H1 (cell line): Measurements from ENCODE around the gene PLAC1. TPM values are rescaled to one million over a fixed set of nuclear protein-coding genes. Genes with fewer than 3 reads are reported as not detected.

Experiments used
- CTCF ChIA-PET: fragments of 300-600 bp; sonication (Branson Sonifier 250); formaldehyde crosslinking; loops from one replicate; lab custom pipeline; 2021; ENCODE audit not compliant: partially characterized antibody; lab: Charles Lee
- POLR2A ChIA-PET: fragments of 300-600 bp; sonication (Branson Sonifier 250); formaldehyde crosslinking; loops from one replicate; lab custom pipeline; 2021; ENCODE audit warnings: inconsistent platforms; ENCODE audit not compliant: partially characterized antibody; lab: Charles Lee
- DNase-seq, 2 experiments: peaks; one replicate each; pipeline versions ENCODE4 v3.0.0 to v3.0.0-alpha.2; 2010 to 2022; ENCODE audit warnings: low spot score in 2 of 2, low read depth in 1 of 2, mixed read lengths in 1 of 2
- FAIRE-seq: peaks from 2 replicates; lab custom pipeline; 2011; peaks lifted over from hg19 to GRCh38; lab: Jason Lieb, UNC
- H2AFZ ChIP-seq: 2 replicates; pipeline ENCODE4 v1.8.1; 2012; ENCODE audit warnings: low read length, inconsistent platforms
- H2AK5ac ChIP-seq: 2 replicates; pipeline ENCODE4 v1.6.1; 2013; ENCODE audit warnings: low read depth, low read length
- H2BK120ac ChIP-seq: replicated peaks from 2 replicates; pipeline ENCODE3; 2013; ENCODE audit warnings: low read depth, low read length, inconsistent platforms
- H2BK12ac ChIP-seq: 2 replicates; pipeline ENCODE4 v1.6.1; 2013; ENCODE audit warnings: low read depth, low read length
- H2BK15ac ChIP-seq: 2 replicates; pipeline ENCODE4 v1.6.1; 2013; ENCODE audit warnings: low read length
- H2BK20ac ChIP-seq: 2 replicates; pipeline ENCODE4 v1.6.1; 2013; ENCODE audit warnings: low read length
- H2BK5ac ChIP-seq: 2 replicates; pipeline ENCODE4 v1.6.1; 2013; ENCODE audit warnings: low read depth, low read length
- H3K14ac ChIP-seq: 2 replicates; pipeline ENCODE4 v1.6.1; 2013; ENCODE audit warnings: inconsistent platforms; ENCODE audit not compliant: insufficient read length
- H3K18ac ChIP-seq: 2 replicates; pipeline ENCODE4 v1.6.1; 2013; ENCODE audit warnings: low read length; ENCODE audit errors: extremely low read depth
- H3K23ac ChIP-seq: 2 replicates; pipeline ENCODE4 v1.6.1; 2013; ENCODE audit warnings: inconsistent platforms; ENCODE audit not compliant: insufficient read length
- H3K23me2 ChIP-seq: 2 replicates; pipeline ENCODE4 v1.6.1; 2013; ENCODE audit warnings: low read depth, low read length
- H3K27ac ChIP-seq: 2 replicates; pipeline ENCODE4 v1.6.1; 2011; ENCODE audit warnings: low read depth, low read length, inconsistent platforms
- H3K27me3 ChIP-seq, 4 experiments: replicated peaks in 1 of 4; 1 replicate in 1 of 4; 2 replicates in 3 of 4; pipeline versions ENCODE4 v1.6.1 to v1.8.1; 2011 to 2013; ENCODE audit warnings: low read length in 3 of 4, mild to moderate bottlenecking in 3 of 4, inconsistent platforms in 2 of 4, mixed read lengths in 2 of 4, moderate library complexity in 1 of 4; ENCODE audit not compliant: control insufficient read depth in 3 of 4, insufficient read depth in 3 of 4; ENCODE audit errors: extremely low read depth in 1 of 4
- H3K36me3 ChIP-seq, 4 experiments: 2 replicates each; pipeline versions ENCODE4 v1.6.1 to v1.8.1; 2011 to 2013; ENCODE audit warnings: mild to moderate bottlenecking in 4 of 4, low read length in 3 of 4, moderate library complexity in 2 of 4, control low read depth in 1 of 4, inconsistent platforms in 1 of 4; ENCODE audit not compliant: insufficient read depth in 4 of 4, control insufficient read depth in 2 of 4
- H3K4ac ChIP-seq: replicated peaks from 2 replicates; pipeline ENCODE3; 2013; ENCODE audit warnings: low read length, low read depth, mixed read lengths, inconsistent platforms; ENCODE audit not compliant: insufficient read length
- H3K4me1 ChIP-seq, 4 experiments: replicated peaks in 1 of 4; 1 replicate in 1 of 4; 2 replicates in 3 of 4; pipeline versions ENCODE4 v1.6.1 to v1.8.1; 2011 to 2013; ENCODE audit warnings: low read length in 3 of 4, inconsistent platforms in 2 of 4, mixed read lengths in 1 of 4; ENCODE audit not compliant: insufficient read depth in 4 of 4, control insufficient read depth in 3 of 4
- H3K4me2 ChIP-seq, 2 experiments: 2 replicates each; pipeline versions ENCODE4 v1.6.1 to v1.8.1; 2011 to 2013; ENCODE audit warnings: low read depth in 2 of 2, low read length in 2 of 2, control low read depth in 1 of 2, inconsistent platforms in 1 of 2, mild to moderate bottlenecking in 1 of 2; ENCODE audit not compliant: insufficient read depth in 1 of 2
- H3K4me3 ChIP-seq, 4 experiments: fragments of 200-600, 300-600 bp in 1 of 4; sonication (generic), shearing (Covaris generic), sonication (Bioruptor Twin) in 1 of 4; 2 replicates each; pipeline versions ENCODE4 v1.5.1 to v1.8.1; 2011 to 2016; ENCODE audit warnings: low read length in 4 of 4, low read depth in 3 of 4, control low read depth in 2 of 4, inconsistent platforms in 2 of 4, mild to moderate bottlenecking in 2 of 4, mixed read lengths in 1 of 4, moderate library complexity in 1 of 4; ENCODE audit not compliant: insufficient read depth in 2 of 4; ENCODE audit errors: extremely low read depth in 1 of 4
- H3K56ac ChIP-seq: replicated peaks from 2 replicates; pipeline ENCODE3; 2013; ENCODE audit warnings: low read depth, mild to moderate bottlenecking, mixed read lengths, low read length, inconsistent platforms; ENCODE audit not compliant: insufficient read length
- H3K79me1 ChIP-seq: 2 replicates; pipeline ENCODE4 v1.6.1; 2013; ENCODE audit warnings: low read depth, low read length, control low read depth
- H3K79me2 ChIP-seq, 2 experiments: 2 replicates each; pipeline versions ENCODE4 v1.6.1 to v1.8.1; 2012 to 2013; ENCODE audit warnings: low read length in 2 of 2, mild to moderate bottlenecking in 2 of 2, inconsistent platforms in 1 of 2; ENCODE audit not compliant: insufficient read depth in 2 of 2, control insufficient read depth in 1 of 2
- H3K9ac ChIP-seq, 4 experiments: replicated peaks in 1 of 4; 1 replicate in 1 of 4; 2 replicates in 3 of 4; pipeline versions ENCODE4 v1.6.1 to v1.8.1; 2011 to 2013; ENCODE audit warnings: low read depth in 3 of 4, low read length in 3 of 4, control low read depth in 2 of 4, mild to moderate bottlenecking in 2 of 4, moderate library complexity in 2 of 4, inconsistent platforms in 1 of 4; ENCODE audit errors: extremely low read depth in 1 of 4
- H3K9me3 ChIP-seq, 2 experiments: 2 replicates each; pipeline versions ENCODE4 v1.6.1 to v1.8.1; 2012 to 2013; ENCODE audit warnings: mild to moderate bottlenecking in 2 of 2, moderate library complexity in 2 of 2, control low read depth in 1 of 2, inconsistent platforms in 1 of 2, low read depth in 1 of 2, low read length in 1 of 2, mixed read lengths in 1 of 2; ENCODE audit not compliant: insufficient read depth in 2 of 2
- H4K20me1 ChIP-seq, 2 experiments: replicated peaks in 1 of 2; 2 replicates each; pipeline versions ENCODE3 to v1.8.1; 2011 to 2013; ENCODE audit warnings: inconsistent platforms in 2 of 2, low read length in 2 of 2, mild to moderate bottlenecking in 1 of 2; ENCODE audit not compliant: insufficient read depth in 2 of 2, control insufficient read depth in 1 of 2
- H4K5ac ChIP-seq: 2 replicates; pipeline ENCODE4 v1.6.1; 2013; ENCODE audit warnings: low read length, low read depth, mixed read lengths, inconsistent platforms; ENCODE audit not compliant: insufficient read length
- H4K8ac ChIP-seq: 2 replicates; pipeline ENCODE4 v1.8.0; 2013; ENCODE audit warnings: mild to moderate bottlenecking, moderate library complexity, low read length, inconsistent platforms; ENCODE audit not compliant: insufficient read depth; ENCODE audit errors: extremely low read depth
- H4K91ac ChIP-seq: replicated peaks from 2 replicates; pipeline ENCODE3; 2013; ENCODE audit warnings: low read length, mixed read lengths, inconsistent platforms; ENCODE audit not compliant: insufficient read length
- BACH1 ChIP-seq: IDR thresholded peaks from 2 replicates; pipeline ENCODE4 v1.6.1; 2012; ENCODE audit warnings: low read length, improper control_type of control experiment
- BRCA1 ChIP-seq: IDR thresholded peaks from 2 replicates; pipeline ENCODE4 v1.6.1; 2012; ENCODE audit warnings: low read depth, low read length, improper control_type of control experiment
- CEBPB ChIP-seq: IDR thresholded peaks from 2 replicates; pipeline ENCODE4 v1.6.1; 2012; ENCODE audit warnings: low read depth, low read length
- CHD2 ChIP-seq: IDR thresholded peaks from 2 replicates; pipeline ENCODE4 v1.6.1; 2012; ENCODE audit warnings: low read length, improper control_type of control experiment
- CREB1 ChIP-seq: IDR thresholded peaks from 2 replicates; pipeline ENCODE4 v1.6.1; 2012; ENCODE audit warnings: inconsistent platforms
- JUND ChIP-seq: IDR thresholded peaks from 2 replicates; pipeline ENCODE4 v1.6.1; 2011; ENCODE audit warnings: mild to moderate bottlenecking, improper control_type of control experiment, low read length
- POLR2AphosphoS5 ChIP-seq: IDR thresholded peaks from 2 replicates; pipeline ENCODE4 v1.6.1; 2011; ENCODE audit warnings: low read depth, low read length
- RAD21 ChIP-seq, 2 experiments: IDR thresholded peaks in 1 of 2; conservative IDR thresholded peaks in 1 of 2; 2 replicates each; pipeline ENCODE4 v1.6.1; 2011; ENCODE audit warnings: low read depth in 2 of 2, low read length in 2 of 2, improper control_type of control experiment in 1 of 2, inconsistent platforms in 1 of 2, mild to moderate bottlenecking in 1 of 2, moderate library complexity in 1 of 2
- RFX5 ChIP-seq: IDR thresholded peaks from 2 replicates; pipeline ENCODE4 v1.6.1; 2011; ENCODE audit warnings: low read depth, low read length, improper control_type of control experiment, borderline replicate concordance
- SAP30 ChIP-seq: fragments of 300-600 bp; sonication (generic); IDR thresholded peaks from 2 replicates; pipeline ENCODE4 v1.7.1; 2012; ENCODE audit warnings: low read length, moderate library complexity, mild to moderate bottlenecking, inconsistent platforms; ENCODE audit not compliant: insufficient read depth, insufficient replicate concordance
- SP2 ChIP-seq: IDR thresholded peaks from 2 replicates; pipeline ENCODE4 v1.6.1; 2012; ENCODE audit warnings: mild to moderate bottlenecking, low read length, inconsistent platforms
- TAF1 ChIP-seq: IDR thresholded peaks from 2 replicates; pipeline ENCODE4 v1.6.1; 2011; ENCODE audit warnings: mild to moderate bottlenecking, low read depth, low read length
- YY1 ChIP-seq: IDR thresholded peaks from 2 replicates; pipeline ENCODE4 v1.6.1; 2011; ENCODE audit warnings: low read depth, mild to moderate bottlenecking, low read length
- ZNF274 ChIP-seq: IDR thresholded peaks from 2 replicates; pipeline ENCODE4 v1.7.0; 2012; ENCODE audit warnings: low read length, borderline replicate concordance; ENCODE audit errors: extremely low read depth
- WGBS, 2 experiments: shearing (Covaris generic) in 1 of 2; methylation state at CpG; one replicate each; pipeline versions ENCODE4 v1.1.6 to v1.1.7; 2013 to 2015; ENCODE audit warnings: low lambda C conversion rate in 2 of 2, mixed read lengths in 2 of 2, inconsistent platforms in 1 of 2, low coverage in 1 of 2, missing lambda C conversion rate in 1 of 2; ENCODE audit not compliant: insufficient replicate concordance in 2 of 2, insufficient coverage in 1 of 2, insufficient read length in 1 of 2; ENCODE audit errors: extremely low coverage in 1 of 2, missing lambda C conversion rate in 1 of 2; 5-methylcytosine and 5-hydroxymethylcytosine counted together
- polyA plus RNA-seq, 7 experiments: library from polyadenylated mRNA; depleted of rRNA in 3 of 7; stranded (reverse) in 5 of 7; unstranded in 2 of 7; fragments of >200 nt in 5 of 7; fragments of 200-250 nt in 2 of 7; gene quantifications; 1 replicate in 5 of 7; 2 replicates in 1 of 7; 4 replicates in 1 of 7; pipeline versions ENCODE4 v1.2.1 to v1.2.3, GENCODE V29; 2011 to 2013; ENCODE audit warnings: missing spikeins in 2 of 7, mixed read lengths in 2 of 7
- total RNA-seq: library from RNA; stranded (reverse); fragmentation: NEBNext Ultra II Directional; extraction: Animal tissue kit (Norgen Biotek cat#: 25700); gene quantifications from 2 replicates; pipeline ENCODE4 v1.2.1, GENCODE V29; 2021
- TF ChIP-seq, protein P1 (sequence below): IDR thresholded peaks from 2 replicates; pipeline ENCODE4 v1.6.1; 2011; ENCODE audit warnings: low read length, improper control_type of control experiment

The PLAC1 gene
- total and polyA plus RNA-seq, 2 of the 8 experiments (the other 6 are each of a cell fraction or from before 2014, with no cell fraction given) = 1.8 TPM; not detected in 1

DNA sequence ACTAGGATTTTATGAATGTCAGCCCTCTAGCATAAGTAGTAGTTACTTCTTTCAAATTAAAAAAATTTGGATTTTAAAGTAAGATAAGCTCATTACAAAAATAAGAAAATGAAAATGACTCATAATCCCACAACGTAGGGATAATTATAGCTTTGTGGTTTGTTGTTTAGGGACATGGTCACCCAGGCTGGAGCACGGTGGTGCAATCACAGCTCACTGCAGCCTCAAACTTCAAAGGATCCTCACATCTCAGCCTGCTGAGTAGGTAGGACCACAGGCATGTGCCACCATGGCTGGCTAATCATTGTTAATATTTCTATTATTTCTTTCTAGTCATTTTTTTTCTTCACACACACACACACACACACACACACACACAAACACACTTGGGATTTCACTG, 57.6 kb downstream of the PLAC1 start:
- 100% methylated on average over 2 of the region's 2 CpGs; no CpG with 5 or more reads in 1 of the 2 experiments for WGBS, 2 experiments
- ChIA-PET CTCF (interaction anchor here (0.7 kb wide), 1 partner anchor 21 kb away, joined by 5 read pairs; no protein-coding TSS in a partner anchor), POLR2A (interaction anchor here (0.6 to 0.8 kb wide), 2 partner anchors 21 to 60 kb away, joined by 4 read pairs; no protein-coding TSS in a partner anchor)
- H4K8ac ChIP-seq = no peak overlapping the region
- H3K18ac ChIP-seq = no peak overlapping the region
- H2AK5ac ChIP-seq = no peak overlapping the region
- no peak overlapping the region for H3K14ac ChIP-seq
- no peak overlapping the region for H3K23ac ChIP-seq
- H3K56ac ChIP-seq = no peak overlapping the region
- FAIRE-seq (no peak), DNase-seq (no peak)
- H3K23me2 ChIP-seq = no peaks in the 10 kb centered on the region
- no peak overlapping the region for H4K5ac ChIP-seq
- no peak overlapping the region for H2BK12ac ChIP-seq
- no peak overlapping the region for H3K9ac ChIP-seq
- no peaks in the 10 kb centered on the region for H4K20me1 ChIP-seq
- no peak overlapping the region for H2BK5ac ChIP-seq
- peaks cover 0 to 7% (median 2%) of the 10 kb centered on the region in 4 experiments; a peak in 3 of 7 replicates for H3K4me1 ChIP-seq
- no peak overlapping the region for H2BK20ac ChIP-seq
- no peak overlapping the region for H2BK120ac ChIP-seq
- no peak overlapping the region for H2BK15ac ChIP-seq
- no peak overlapping the region for H2AFZ ChIP-seq
- H3K4me2 ChIP-seq = no peak overlapping the region
- no peak overlapping the region for H3K27ac ChIP-seq
- H3K9me3 ChIP-seq = no peaks in the 10 kb centered on the region
- H3K4me3 ChIP-seq = no peak overlapping the region
- H3K79me1 ChIP-seq = no peaks in the 10 kb centered on the region
- no peak overlapping the region for H4K91ac ChIP-seq
- no peaks in the 10 kb centered on the region for H3K27me3 ChIP-seq
- no peaks in the 10 kb centered on the region for H3K36me3 ChIP-seq
- H3K79me2 ChIP-seq = no peaks in the 10 kb centered on the region
- no peak overlapping the region for H3K4ac ChIP-seq
- TF ChIP-seq YY1 (no peak), POLR2AphosphoS5 (no peak), RAD21 (IDR thresholded peaks at IDR 0.05 in 1 of 2, conservative IDR thresholded peaks at IDR 0.05 in 1 of 2; ENCODE audit: low read depth in 2 of 2, low read length in 2 of 2) (no peak), BRCA1 (no peak), JUND (no peak), SP2 (no peak), SAP30 (no peak), CHD2 (no peak), TAF1 (no peak), BACH1 (no peak), CEBPB (no peak), CREB1 (no peak), RFX5 (no peak), ZNF274 (no peak)
- TF ChIP-seq, protein P1, sequence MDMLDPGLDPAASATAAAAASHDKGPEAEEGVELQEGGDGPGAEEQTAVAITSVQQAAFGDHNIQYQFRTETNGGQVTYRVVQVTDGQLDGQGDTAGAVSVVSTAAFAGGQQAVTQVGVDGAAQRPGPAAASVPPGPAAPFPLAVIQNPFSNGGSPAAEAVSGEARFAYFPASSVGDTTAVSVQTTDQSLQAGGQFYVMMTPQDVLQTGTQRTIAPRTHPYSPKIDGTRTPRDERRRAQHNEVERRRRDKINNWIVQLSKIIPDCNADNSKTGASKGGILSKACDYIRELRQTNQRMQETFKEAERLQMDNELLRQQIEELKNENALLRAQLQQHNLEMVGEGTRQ = no peak
